Measurements from ENCODE around the gene FOXD4L1.
"Not testable (repeated sequence)": the region's sequence is repeated elsewhere in the genome, so short reads cannot be mapped to it uniquely, and the experiment has no call there.

FOXD4L1 gene

GRCh38 chr2:113498365-113498764 is at the start of gene FOXD4L1:
FOXD4L1 (plus strand) TSS chr2:113498665; CDS start chr2:113499257, 592 bp downstream.
- DNase-seq (ENCODE audit: low spot score), result not testable (repeated sequence)

GRCh38 chr2:113465770-113466169 is 32.7 kb upstream of the FOXD4L1 start:
- not testable (repeated sequence) for DNase-seq (ENCODE audit: low spot score)

- DNase-seq (ENCODE audit: low spot score), result not testable (repeated sequence)
These were observed 21.6 kb upstream of the FOXD4L1 start for GRCh38 chr2:113476688-113477368.

GRCh38 chr2:113496527-113496926 is 1.9 kb upstream of the FOXD4L1 start:
- DNase-seq (ENCODE audit: low spot score), result not testable (repeated sequence)

GRCh38 chr2:113499019-113499885 is 787 bp downstream of the FOXD4L1 start:
- not testable (repeated sequence) for DNase-seq (ENCODE audit: low spot score)

GRCh38 chr2:113499886-113500722 is 1.6 kb downstream of the FOXD4L1 start:
- not testable (repeated sequence) for DNase-seq (ENCODE audit: low spot score)

GRCh38 chr2:113500723-113501038 is 2.2 kb downstream of the FOXD4L1 start:
- not testable (repeated sequence) for DNase-seq (ENCODE audit: low spot score)

- not testable (repeated sequence) for DNase-seq (ENCODE audit: low spot score)
These were observed 4.0 kb downstream of the FOXD4L1 start for GRCh38 chr2:113502216-113503093.

GRCh38 chr2:113503094-113504042 is 4.9 kb downstream of the FOXD4L1 start:
- DNase-seq (ENCODE audit: low spot score), result peak; percentile 37

GRCh38 chr2:113504081-113504480 is 5.6 kb downstream of the FOXD4L1 start:
- DNase-seq (ENCODE audit: low spot score), result not testable (repeated sequence)

GRCh38 chr2:113507394-113508140 is 9.1 kb downstream of the FOXD4L1 start:
- DNase-seq (ENCODE audit: low spot score), result not testable (repeated sequence)

GRCh38 chr2:113508187-113508586 is 9.7 kb downstream of the FOXD4L1 start:
- not testable (repeated sequence) for DNase-seq (ENCODE audit: low spot score)

GRCh38 chr2:113510913-113511312 is 12.4 kb downstream of the FOXD4L1 start:
- DNase-seq (ENCODE audit: low spot score), result not testable (repeated sequence)

- DNase-seq (ENCODE audit: low spot score), result not testable (repeated sequence)
These were observed 13.4 kb downstream of the FOXD4L1 start for GRCh38 chr2:113511859-113512258.

- DNase-seq (ENCODE audit: low spot score), result not testable (repeated sequence)
These were observed 17.0 kb downstream of the FOXD4L1 start for GRCh38 chr2:113515457-113515856.

- not testable (repeated sequence) for DNase-seq (ENCODE audit: low spot score)
These were observed 17.5 kb downstream of the FOXD4L1 start for GRCh38 chr2:113515995-113516394.

- not testable (repeated sequence) for DNase-seq (ENCODE audit: low spot score)
These were observed 18.6 kb downstream of the FOXD4L1 start for GRCh38 chr2:113517025-113517424.

- DNase-seq (ENCODE audit: low spot score), result not testable (repeated sequence)
These were observed 22.4 kb downstream of the FOXD4L1 start for GRCh38 chr2:113520837-113521236.

- not testable (repeated sequence) for DNase-seq (ENCODE audit: low spot score)
These were observed 23.0 kb downstream of the FOXD4L1 start for GRCh38 chr2:113521492-113521891.
